ENCODE data around the gene ACTN4.

The ACTN4 gene

GRCh38 chr19:38638461-38638860 lies 9.0 kb upstream of the ACTN4 start:
- no peak for DNase-seq

GRCh38 chr19:38639679-38640078 lies 7.8 kb upstream of the ACTN4 start:
- no peak for DNase-seq

GRCh38 chr19:38640368-38640767 lies 7.1 kb upstream of the ACTN4 start:
- no peak for DNase-seq

GRCh38 chr19:38642176-38642575 lies 5.3 kb upstream of the ACTN4 start:
- DNase-seq: no peak

GRCh38 chr19:38644719-38645118 lies 2.7 kb upstream of the ACTN4 start:
- no peak for DNase-seq

- DNase-seq: no peak
Measured at GRCh38 chr19:38647966-38648768, 718 bp downstream of the ACTN4 start.

- no peak for DNase-seq
Measured at GRCh38 chr19:38648769-38649304, 1.4 kb downstream of the ACTN4 start.

GRCh38 chr19:38649305-38650171 lies 2.1 kb downstream of the ACTN4 start:
- DNase-seq: no peak

- DNase-seq: no peak
Measured at GRCh38 chr19:38650172-38650775, 2.8 kb downstream of the ACTN4 start.

GRCh38 chr19:38650911-38651584 lies 3.6 kb downstream of the ACTN4 start:
- DNase-seq: no peak

- no peak for DNase-seq
Measured at GRCh38 chr19:38653028-38653571, 5.7 kb downstream of the ACTN4 start.

GRCh38 chr19:38654628-38655055 lies 7.2 kb downstream of the ACTN4 start:
- no peak for DNase-seq

GRCh38 chr19:38655148-38655824 lies 7.8 kb downstream of the ACTN4 start:
- no peak for DNase-seq

- DNase-seq: no peak
Measured at GRCh38 chr19:38656171-38656981, 8.9 kb downstream of the ACTN4 start.

- no peak for DNase-seq
Measured at GRCh38 chr19:38657633-38658222, 10.3 kb downstream of the ACTN4 start.

GRCh38 chr19:38658462-38659306 lies 11.2 kb downstream of the ACTN4 start:
- DNase-seq: no peak

- DNase-seq: no peak
Measured at GRCh38 chr19:38660724-38661123, 13.3 kb downstream of the ACTN4 start.

GRCh38 chr19:38661136-38661535 lies 13.7 kb downstream of the ACTN4 start:
- DNase-seq: no peak

- DNase-seq: no peak
Measured at GRCh38 chr19:38661996-38662395, 14.5 kb downstream of the ACTN4 start.
